ENCODE measurements around the gene AKNA. TPM values are rescaled to one million over a fixed set of nuclear protein-coding genes. Genes with fewer than 3 reads are reported as not detected.

AKNA gene
- total RNA-seq, 1 donor from 2014 or later: 22.0 TPM

DNA sequence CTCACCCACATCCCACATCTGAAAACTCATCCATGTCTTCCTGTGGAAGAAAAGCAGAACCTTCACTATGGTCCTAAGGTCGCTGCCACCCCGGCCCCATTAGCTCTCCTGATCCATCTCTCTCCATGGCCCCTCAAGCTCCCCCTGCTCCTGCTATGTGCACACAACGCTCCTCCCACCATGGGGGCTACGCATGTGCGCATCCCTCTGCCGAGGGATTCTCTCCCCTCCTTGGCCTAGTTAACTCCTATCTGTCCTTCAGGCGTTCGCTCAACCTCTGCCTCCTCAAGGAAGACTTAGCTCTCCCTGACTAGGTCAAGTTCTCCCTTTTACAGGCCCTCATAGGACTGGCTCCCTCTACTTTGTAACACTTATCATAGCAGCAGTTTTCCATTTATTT, 9.8 kb downstream of the AKNA start:
- no peak for DNase-seq (ENCODE audit: low read depth)

DNA sequence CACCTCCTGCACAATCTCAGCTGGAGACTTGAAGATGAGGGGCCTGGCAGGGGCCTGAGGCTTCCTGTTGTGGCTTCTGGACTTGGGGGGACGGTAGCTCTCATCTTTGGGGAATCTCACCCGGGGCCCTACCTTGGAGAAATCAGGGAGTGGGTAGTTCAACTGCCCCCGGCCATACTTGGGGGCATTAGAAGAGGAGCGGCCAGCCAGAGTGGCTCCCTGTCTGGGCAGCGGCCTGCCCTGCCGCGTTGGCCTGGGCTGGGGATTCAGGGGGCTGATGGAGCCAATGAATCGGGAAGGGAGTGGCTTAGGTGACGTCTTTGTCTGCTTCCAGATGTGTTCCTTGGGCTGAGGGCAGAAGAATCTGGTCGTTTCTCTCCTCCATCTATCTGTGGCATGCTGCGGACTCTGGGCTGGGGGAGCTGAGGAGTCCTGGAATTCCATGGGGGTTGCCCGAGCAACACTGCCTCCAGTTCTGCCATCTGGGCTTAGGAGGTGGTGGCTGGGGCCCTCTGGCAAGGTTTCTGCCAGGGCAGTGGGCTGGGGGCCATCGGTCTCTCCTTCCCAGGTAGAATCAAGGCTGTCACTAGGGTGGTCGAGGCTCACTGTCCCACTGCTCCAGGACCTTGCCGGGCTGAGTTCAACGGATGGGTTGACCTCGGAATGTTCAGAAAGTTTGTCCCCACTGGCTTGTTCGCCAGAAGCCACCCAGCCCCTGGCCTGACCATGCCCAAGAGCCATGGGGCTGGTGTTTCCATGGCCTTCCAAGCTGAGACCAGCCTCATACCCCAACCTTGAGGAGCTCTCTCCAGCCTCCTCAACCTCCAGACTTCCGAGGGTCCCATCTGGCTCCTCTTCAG, 11.0 kb downstream of the AKNA start:
- no peak for DNase-seq (ENCODE audit: low read depth)

DNA sequence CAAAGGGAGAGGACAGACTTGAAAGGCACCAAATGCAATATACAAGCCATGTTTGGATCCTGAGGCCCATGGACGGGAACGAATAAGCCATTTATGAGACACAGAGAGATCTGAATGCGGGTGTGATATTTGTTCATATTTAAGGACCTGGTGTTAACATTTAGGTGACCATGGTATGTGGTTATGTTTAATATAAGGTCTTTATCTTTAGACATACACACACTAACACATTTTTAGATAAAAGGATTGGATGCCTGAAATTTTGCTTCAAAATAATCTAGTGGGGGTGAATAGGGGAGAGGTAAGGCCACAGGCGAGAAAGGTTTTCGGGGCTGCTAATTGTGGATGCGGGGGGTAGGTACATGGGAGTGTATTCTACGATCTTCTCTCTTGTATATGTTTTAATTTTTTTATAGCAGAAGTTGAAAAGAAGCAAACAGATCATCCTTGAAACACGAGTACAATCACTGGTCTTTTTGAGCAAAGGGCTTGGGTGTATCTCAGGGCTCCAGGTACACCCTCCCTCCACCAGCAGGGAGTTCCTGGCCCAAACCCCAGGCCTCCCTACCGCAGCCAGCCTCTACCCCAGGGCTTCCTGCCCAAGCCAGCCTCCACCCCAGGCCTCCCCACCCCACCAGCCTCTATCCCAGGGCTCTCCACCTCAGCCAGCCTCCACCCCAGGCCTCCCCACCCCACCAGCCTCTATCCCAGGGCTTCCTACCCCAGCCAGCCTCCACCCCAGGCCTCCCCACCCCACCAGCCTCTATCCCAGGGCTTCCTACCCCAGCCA, 12.2 kb downstream of the AKNA start:
- no peak for DNase-seq (ENCODE audit: low read depth)

DNA sequence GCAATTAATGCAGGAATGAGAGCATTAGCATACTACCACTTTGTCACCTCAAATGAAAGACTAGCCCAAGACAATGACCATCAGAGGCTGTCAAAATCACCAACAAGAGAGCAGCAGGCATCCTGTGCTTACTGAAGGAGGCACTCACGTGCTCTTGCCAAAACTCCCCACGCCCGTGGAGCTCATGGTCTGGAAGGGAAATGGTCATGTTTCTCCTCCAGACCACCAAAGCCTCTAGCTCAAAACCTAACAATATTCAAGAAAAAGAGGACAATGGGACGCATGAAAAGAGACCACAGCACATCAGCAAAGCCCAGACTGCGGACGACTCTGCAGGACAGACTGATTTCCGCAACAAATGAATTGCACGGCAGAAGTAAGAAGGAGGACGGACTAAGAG, 12.8 kb downstream of the AKNA start:
- DNase-seq (ENCODE audit: low read depth): no peak

DNA sequence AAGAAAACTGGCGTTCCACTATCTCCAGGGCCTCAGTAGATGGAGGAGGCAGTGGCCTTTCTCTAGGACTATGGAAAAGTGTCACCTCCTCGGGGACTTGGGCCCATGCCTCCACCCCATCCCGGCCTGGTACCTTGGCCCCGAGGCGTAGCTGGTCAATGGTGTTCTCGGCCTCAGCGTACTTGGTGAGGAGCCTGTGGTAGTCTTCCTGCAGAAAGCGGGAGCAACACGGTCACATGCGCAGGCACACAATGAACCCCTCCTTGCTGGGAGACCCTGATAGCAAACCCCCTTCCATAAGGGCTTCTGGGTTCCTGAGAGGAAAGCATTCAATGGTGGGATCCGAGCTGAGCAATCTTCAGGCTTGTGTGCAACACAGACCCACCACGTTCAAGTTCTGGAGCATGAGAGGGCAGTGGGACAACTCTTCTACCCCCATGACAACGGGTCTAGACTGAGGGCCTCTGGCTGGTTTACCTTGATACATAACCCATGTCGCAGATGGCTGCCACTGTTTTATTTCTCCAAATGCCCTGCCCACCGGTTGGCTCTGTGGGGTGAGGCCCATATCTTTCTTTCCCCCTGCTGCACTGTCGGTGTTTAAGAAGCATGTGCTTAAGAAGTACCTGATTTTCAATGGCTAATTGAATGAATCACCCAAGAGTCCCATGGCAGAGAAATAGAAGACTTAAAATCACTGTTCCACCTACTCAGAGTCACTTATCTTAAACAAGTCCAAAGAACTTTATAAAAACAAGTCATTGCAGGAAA, 13.6 kb downstream of the AKNA start:
- peak; percentile 52 for DNase-seq (ENCODE audit: low read depth)

DNA sequence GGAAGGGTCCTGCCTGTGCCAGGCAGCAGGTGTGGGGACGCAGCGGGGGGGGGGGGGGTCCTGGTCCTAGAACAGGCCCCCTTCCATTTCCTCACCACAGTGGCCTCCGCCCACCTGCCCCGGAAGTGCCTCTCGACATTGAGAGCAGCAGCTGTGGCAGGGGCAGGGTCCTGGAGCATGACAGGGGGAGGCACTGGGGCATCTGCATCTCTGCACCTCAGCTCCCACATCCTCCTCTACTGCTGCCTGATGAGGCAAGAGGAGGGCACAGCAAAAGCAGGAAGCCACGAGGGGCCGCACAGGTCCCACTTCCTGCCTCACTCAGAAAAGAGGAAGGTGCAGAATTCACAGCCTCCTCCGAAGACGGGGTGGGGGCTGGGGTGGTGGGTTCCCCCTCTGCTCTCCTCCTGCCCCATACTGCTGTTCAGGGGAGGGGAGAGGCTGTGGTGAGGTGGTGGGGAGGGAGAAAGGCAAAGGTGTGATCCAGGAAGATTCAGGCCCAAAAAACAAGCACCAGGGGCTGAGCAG, 14.8 kb downstream of the AKNA start:
- DNase-seq (ENCODE audit: low read depth): peak; percentile 58

DNA sequence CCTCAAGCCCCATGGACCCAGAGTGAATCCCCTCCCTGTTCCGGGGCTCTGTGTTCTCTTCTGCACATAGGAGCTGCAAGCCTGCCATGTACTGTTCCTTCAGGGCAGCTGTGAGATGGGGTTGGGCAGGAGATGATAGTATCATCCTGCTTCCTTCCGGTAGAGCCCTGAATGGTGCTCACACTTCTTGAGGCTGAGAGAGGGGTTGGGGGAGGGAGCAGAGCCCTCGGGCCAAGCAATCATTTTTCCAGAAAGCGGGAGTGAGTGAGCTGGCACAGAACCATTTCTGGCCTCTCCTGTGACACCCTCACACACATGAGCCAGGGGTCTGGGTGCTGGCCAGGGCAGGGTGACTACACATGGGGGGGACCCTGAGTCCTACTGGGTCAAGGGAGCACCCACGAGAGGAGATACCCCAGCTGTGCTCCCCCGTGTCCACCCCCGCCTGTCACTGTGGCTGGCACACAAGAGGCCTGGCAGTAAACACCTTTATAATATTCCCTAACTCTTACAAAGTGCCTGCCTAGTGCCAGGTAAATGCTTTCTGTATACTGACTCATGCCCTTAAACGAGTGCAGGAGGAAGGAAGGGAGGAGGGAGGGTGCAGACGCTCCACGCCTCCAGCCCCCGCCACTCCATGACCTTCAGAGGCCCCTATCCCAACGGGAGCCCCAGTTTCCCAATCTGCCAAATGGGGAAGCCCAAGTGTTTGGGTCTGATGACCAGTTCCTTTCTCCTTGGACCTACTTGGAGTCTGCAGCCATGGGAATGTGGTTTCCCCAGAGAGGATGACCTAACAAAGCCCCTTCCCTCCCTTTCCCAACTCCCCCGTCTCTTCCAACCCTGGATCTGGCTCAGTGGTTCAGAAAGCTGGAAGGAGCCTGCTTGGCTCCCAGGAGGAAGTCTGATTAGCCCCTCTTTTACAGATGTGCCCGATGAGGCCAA, 15.5 kb downstream of the AKNA start:
- peak; percentile 95 for DNase-seq (ENCODE audit: low read depth)

DNA sequence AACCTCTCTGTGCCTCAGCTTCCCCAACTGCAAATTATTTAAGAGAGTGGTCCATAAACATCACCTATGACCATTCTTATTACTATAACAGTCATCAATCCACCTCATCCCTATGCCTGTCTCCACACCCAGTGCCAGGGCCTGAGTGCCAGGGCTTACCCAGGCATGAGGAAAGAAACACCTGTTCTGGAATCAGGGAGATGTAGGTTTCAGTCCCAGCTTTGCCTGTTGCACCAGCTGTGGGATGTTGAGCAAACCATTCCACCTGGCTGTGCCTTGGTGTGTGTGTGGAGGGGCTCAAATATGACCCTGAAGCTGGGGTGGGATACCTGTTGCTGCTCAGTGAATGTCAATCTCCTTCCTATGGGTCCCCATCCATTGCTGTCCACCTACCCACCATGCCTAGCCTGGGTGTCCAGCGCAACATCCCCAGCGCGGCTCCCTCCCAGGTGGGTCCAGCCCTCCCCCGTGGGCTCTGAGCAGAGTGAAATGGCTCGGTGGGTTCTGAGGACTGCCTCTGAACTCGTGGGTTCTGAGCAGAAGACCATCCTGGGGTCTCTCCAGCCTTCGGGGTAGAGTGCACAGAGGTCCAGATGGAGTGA, 16.3 kb downstream of the AKNA start:
- no peak for DNase-seq (ENCODE audit: low read depth)

DNA sequence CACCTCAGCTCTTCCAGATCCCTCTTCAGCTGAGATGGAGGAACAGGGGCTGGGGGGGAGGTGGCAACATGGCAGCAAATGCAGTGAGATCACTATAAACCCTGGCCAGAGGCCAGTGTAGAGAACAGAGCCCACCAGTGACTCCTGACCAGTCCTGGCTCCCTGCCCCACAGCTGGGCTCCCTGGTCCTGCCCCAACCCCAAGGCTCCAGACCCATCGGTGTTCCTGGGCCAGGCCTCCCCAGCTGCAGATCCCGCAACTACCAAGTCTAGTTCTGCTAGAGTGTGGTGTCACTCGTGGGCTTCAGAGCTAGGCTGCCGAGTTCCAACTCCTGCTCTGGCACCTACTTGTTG, 16.8 kb downstream of the AKNA start:
- no peak for DNase-seq (ENCODE audit: low read depth)

DNA sequence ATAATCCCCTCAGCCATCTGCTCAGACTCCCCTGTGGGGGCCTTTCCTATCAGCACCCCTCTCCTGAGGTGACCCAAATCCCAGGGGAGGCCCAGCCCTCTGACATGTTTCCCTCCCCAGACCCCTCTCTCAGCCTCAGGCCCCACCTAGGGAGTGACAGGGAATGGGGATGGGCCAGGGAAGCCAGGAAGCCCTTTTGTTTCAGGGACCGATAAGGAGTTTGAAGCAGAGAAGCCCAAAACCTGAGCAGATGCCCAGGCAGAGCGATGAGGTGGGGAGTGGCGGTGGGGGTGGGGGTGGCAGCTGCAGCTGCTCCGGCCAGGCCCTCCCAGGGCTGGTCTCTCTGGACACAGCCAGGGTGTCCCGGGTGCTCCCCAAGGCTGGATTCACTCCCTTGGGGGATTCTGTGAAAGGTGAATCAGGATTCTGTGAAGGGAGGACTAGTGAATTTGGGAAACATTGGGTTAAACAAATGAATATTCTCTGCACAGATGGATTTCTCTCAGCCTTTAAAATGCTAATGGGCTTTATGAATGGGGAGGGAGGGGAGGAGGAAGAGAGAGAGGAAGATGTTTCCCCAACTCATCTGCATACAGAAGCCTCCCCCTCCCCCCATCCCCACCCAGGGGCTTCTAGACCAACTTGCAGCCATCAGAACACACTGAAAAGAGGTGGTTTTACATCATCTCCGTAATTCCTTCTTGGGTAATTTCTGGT, 17.4 kb downstream of the AKNA start:
- no peak for DNase-seq (ENCODE audit: low read depth)

DNA sequence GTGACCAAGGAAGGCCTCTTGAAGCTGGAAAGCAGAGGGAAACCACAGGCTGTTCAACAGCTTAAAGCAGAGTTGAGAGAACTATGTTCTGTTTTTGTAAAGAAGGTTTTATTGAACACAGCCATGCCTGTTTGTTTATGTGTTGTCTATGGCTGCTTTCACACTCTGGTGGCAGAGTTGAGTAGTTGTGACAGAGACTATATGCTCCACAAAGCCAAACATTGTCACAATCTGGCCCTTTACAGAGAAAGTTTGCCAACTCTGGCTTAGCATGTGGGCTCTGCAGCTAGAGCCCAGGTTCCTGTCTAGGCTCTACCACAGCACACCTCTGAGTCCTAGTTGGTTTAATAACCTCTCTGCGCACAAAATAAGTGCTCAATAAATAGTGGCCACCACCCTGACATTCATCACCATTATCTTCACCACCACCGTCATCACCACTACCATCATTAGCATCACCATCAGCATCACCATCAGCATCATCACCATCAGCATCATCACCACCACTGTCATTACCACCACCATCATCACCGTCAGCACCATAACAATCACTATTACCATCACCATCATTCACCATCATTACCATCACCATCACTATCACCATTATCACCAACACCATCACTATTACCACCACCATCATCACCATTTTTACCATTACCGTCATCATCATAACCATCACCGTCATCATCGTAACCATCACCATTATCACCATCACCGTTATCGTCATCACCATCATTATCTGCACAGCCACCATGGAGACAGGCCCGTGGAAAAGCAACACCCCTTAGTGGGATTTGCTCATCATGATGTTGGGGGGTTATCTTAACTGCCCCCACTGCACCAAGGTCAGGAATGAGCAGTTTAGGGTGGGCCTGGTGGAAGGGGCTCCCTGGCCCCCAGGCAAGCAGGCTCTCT, 18.3 kb downstream of the AKNA start:
- DNase-seq (ENCODE audit: low read depth): peak; percentile 25

DNA sequence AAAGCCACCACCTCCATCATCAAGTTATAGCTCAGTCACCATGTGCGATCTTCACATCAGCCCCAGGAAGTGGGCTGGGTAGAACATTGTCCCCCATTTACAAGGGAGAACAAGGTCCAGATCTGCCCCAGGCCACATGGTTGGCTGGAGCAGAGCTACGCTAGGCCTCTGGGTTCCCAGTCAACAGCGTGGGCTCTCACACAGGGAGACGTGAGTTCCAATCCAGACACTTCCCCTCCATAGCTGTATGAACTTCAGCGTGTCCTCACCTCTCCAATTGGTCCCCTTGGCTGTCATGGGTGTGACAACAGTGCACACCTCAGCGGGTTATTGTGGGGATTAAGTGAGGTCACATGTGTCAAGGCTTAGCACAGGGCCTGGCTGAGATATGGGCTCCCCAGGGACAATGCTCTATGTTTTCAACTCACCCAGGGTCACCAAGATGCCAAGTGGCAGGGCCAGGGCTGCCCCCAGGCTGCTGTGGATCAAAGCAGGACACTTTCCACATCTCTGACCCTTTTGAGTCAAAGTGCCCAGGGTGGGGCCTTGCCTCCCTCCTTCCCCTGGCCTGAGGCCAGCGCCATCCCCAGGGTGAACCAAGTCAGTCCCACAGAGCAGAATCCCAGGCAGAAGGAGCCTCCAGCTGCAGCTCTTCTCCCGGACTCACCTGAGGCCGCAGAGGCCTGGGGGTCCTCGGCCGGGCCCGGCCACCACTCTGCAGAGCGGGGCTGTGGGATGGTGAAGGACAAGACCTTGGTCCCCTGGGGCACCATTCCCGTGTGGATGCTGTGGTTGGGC, 19.8 kb downstream of the AKNA start:
- DNase-seq (ENCODE audit: low read depth): no peak

DNA sequence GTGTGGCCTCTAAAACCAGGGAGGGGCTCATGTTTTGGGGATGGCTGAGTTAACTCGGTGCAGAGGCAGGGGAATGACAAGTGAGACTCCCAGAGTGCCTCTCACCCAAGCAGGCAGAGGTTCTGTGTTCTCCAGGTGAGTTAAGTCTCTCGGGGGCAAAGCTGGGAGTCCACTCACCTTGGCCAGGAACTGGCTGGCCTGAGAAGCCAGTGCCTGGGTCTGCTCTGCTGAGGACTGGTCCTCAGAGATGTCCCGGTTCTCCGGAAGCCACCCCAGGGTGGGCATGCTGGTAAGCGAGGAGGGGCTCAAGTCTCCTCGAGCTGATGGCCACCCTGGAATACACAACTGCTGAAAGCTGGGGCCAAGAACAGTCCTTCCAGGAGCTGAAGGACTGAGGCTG, 20.4 kb downstream of the AKNA start:
- no peak for DNase-seq (ENCODE audit: low read depth)

DNA sequence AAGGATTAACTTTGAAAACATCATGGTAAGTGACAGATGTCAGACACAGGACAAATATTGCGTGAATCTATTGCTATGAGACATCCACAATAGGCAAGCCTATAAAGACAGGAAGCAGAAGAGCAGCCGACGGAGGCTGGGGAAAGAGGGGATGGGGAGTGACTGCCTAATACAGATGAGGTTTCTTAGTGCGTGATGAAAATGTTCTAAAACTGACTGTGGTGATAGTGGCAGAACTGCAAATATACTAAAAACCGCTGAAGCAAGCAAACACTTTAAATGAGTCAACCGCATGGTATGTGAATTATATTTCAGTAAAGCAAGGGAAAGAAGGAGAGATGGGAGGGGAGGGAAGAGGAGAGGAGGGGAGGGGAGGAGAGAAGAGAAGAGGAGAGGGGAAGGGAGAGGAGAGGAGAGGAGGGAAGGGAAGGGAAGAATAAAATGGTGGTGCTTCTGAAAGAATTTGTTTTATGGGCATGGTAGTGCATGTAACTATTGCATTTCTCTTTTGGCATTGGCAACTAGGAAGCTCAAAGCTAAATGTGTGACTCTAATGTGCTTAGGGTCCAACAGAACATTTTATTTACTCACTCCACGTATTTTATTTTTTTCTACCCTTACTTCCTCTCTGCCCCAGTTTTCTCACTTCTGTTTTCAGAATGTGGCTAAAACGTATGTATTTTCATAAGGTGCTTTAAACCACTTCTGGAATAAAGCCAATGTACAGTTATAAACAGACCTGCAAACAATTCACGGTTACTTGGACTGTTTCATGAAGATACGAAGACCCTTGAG, 21.3 kb downstream of the AKNA start:
- peak; percentile 99 for DNase-seq (ENCODE audit: low read depth)

DNA sequence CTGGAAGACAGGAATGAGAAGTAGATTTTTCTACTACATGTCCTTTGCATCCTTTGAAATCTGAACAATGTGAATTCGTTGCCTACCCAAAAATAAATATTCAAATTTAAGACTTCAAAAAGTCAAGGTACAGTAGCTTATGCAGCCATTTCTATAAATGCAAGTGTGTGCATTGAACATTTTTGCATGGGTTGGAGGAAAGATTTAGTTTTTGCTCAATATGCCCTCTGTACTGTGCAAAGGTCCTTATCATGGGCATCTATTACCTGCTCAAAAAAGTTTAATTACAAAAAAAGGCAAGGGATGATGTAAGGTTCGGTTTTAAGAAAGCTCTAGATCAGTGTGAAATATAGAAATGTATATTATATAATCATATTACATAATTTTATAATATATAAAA, 22.6 kb downstream of the AKNA start:
- no peak for DNase-seq (ENCODE audit: low read depth)

DNA sequence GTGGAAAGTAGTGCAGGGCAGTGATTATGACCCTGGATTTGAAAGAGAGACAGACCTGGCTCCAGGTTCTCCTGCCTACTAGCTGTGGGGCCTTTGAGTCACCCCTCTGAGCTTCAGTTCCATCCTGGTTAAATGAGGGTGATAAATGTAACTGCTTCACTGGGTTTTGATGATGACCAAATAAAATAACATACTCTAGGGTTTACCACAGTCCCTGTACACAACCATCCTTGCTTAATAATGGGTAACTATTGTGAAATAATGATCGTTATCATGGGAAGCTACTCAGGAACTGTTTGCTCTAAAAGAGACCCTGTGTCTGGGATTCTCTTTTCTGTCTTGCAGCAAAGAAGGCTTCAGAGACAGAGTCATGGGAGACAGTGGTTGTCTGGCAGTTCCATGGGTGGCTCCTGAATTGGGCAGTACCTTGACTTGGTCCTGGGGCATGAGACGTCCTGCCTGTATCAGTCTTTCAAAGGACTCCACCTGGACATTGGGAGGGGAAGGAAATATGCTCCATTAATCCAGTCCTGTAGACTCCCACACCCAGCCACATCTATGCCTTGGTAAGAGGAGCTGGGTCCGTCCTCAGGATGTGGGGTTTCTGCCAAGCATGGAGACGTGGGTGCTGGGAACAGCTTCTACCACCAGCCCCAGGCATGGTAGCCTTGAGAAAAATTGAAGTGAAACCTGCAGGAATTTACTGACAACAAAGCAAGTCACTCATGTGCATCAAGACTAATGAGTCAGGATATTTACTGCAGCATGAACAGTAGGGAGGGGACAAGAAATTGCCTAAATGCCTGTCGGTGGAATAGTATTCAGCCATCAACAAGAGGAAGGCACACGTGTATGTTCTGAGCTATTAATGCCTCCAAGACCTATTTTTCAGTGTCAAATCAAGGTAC, 23.4 kb downstream of the AKNA start:
- peak; percentile 100 for DNase-seq (ENCODE audit: low read depth)
